Prostate gland (tissue), 2 donors: Measurements from ENCODE around the gene GABRG3. TPM values are rescaled to one million over a fixed set of nuclear protein-coding genes. Genes with fewer than 3 reads are reported as not detected.

Experiments
- DNase-seq: peaks from one replicate; pipeline ENCODE4 v3.0.0-alpha.2; 2019; ENCODE audit warnings: low spot score
- H3K27ac ChIP-seq, 2 donors: fragments of 200-600 bp; sonication (generic); 2 replicates each; pipeline ENCODE4 v1.5.1; 2017 to 2019
- H3K27me3 ChIP-seq: fragments of 200-600 bp; sonication (generic); replicated peaks from 2 replicates; pipeline ENCODE4 v1.5.1; 2019; ENCODE audit not compliant: insufficient read depth
- H3K36me3 ChIP-seq, 2 donors: fragments of 200-600 bp; sonication (generic); 1 replicate in 1 of 2; 2 replicates in 1 of 2; pipeline versions ENCODE4 v1.5.1 to v1.8.1; 2017 to 2019
- H3K4me1 ChIP-seq: fragments of 200-600 bp; sonication (generic); replicated peaks from 2 replicates; pipeline ENCODE4 v1.5.1; 2019
- H3K4me3 ChIP-seq, 2 donors: fragments of 200-600 bp; sonication (generic); 2 replicates each; pipeline ENCODE4 v1.5.1; 2017 to 2019
- H3K9me3 ChIP-seq: fragments of 200-600 bp; sonication (generic); 2 replicates; pipeline ENCODE4 v1.5.1; 2017
- POLR2A ChIP-seq: fragments of 450-650 bp; IDR thresholded peaks from one replicate; pipeline ENCODE4 v1.6.1; 2016; ENCODE audit warnings: antibody characterized with exemption, mild to moderate bottlenecking
- POLR2AphosphoS5 ChIP-seq: sonication (generic); formaldehyde crosslinking; IDR thresholded peaks from one replicate; pipeline ENCODE4 v1.6.1; 2017; ENCODE audit warnings: antibody characterized with exemption
- WGBS: methylation state at CpG from one replicate; pipeline ENCODE4 v1.1.5; 2018; 5-methylcytosine and 5-hydroxymethylcytosine counted together
- intact Hi-C: fragments of 100-400 bp; cut with DNase I; formaldehyde crosslinking; loops from one replicate; pipeline ENCODE4 v1.14.2; 2022
- total RNA-seq, 2 donors: library from RNA; depleted of rRNA; stranded (reverse); fragments of >200 nt; gene quantifications; one replicate each; pipeline ENCODE4 v1.1.0, GENCODE V29; 2016
- TF ChIP-seq, protein P1 (sequence below), 4 experiments: fragments of 200-600 bp in 2 of 4; fragments of 450-650 bp in 2 of 4; sonication (generic) in 2 of 4; IDR thresholded peaks; 1 replicate in 3 of 4; 2 replicates in 1 of 4; pipeline ENCODE4 v1.5.1; 2016 to 2019; ENCODE audit warnings: antibody characterized with exemption in 4 of 4, mild to moderate bottlenecking in 2 of 4, moderate library complexity in 2 of 4

Gene GABRG3
- total RNA-seq, 2 donors from 2014 or later = 15.6 to 35.4 TPM

DNA sequence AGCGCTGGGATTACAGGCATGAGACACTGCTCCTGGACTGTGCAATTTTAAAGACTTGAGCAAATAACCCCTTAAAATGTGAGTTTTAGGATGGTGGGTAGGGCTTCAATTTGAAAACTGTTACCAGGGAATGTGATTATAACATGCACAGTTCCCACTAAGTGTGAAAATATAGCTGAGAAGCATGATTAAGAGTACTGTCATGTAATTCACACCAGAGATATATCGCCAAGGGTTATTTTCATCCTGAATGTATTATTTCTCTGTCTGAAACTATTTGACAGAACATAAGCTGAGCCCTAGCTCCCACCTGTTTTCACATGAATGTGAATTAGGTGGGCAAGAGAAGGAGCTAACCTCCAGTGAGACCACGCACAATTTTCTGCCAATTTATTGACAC lies 457.2 kb downstream of the GABRG3 start:
- intact Hi-C loops = no loop called here
- WGBS = 97% methylated on average over 3 of the region's 3 CpGs
- no peaks in the 10 kb centered on the region for H3K36me3 ChIP-seq

DNA sequence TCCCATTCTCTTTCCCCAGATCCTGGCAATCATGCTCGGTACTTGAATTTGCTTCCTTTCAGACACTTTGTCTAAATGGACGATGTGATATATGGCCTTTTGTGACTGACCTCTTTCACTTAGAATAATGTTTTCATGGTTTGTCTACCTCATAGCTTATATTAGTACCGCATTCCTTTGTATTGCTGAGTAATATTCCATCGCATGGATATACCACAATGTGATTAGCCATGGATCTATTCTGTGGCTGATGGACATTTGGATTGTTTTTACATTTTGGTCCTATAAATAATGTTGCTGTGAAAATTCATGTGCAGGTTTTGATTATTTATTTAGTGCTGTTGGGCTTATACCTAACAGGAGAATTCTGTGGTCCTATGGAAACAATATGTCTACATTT lies 458.6 kb downstream of the GABRG3 start:
- no peaks in the 10 kb centered on the region for H3K9me3 ChIP-seq
- DNase-seq = no peak
- intact Hi-C loops = no loop called here
- no peak overlapping the region for H3K4me3 ChIP-seq
- 99% methylated on average over 4 of the region's 4 CpGs for WGBS
- H3K27ac ChIP-seq = no peak overlapping the region
- no peaks in the 10 kb centered on the region for H3K36me3 ChIP-seq
- TF ChIP-seq POLR2AphosphoS5 (no peak), POLR2A (no peak)
- TF ChIP-seq, protein P1, sequence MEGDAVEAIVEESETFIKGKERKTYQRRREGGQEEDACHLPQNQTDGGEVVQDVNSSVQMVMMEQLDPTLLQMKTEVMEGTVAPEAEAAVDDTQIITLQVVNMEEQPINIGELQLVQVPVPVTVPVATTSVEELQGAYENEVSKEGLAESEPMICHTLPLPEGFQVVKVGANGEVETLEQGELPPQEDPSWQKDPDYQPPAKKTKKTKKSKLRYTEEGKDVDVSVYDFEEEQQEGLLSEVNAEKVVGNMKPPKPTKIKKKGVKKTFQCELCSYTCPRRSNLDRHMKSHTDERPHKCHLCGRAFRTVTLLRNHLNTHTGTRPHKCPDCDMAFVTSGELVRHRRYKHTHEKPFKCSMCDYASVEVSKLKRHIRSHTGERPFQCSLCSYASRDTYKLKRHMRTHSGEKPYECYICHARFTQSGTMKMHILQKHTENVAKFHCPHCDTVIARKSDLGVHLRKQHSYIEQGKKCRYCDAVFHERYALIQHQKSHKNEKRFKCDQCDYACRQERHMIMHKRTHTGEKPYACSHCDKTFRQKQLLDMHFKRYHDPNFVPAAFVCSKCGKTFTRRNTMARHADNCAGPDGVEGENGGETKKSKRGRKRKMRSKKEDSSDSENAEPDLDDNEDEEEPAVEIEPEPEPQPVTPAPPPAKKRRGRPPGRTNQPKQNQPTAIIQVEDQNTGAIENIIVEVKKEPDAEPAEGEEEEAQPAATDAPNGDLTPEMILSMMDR (IDR thresholded peaks at IDR 0.05) = no peak
- H3K27me3 ChIP-seq = no peaks in the 10 kb centered on the region
- H3K4me1 ChIP-seq = no peaks in the 10 kb centered on the region

More for the DNA sequence above, 457.2 kb downstream of the GABRG3 start:
- Histone ChIP-seq H3K4me3 (no peak overlapping the region), H3K4me1 (no peaks in the 10 kb centered on the region), H3K27ac (no peak overlapping the region), H3K27me3 (no peaks in the 10 kb centered on the region), H3K9me3 (no peaks in the 10 kb centered on the region)
- DNase-seq = no peak
- TF ChIP-seq, protein P1 (IDR thresholded peaks at IDR 0.05) = no peak
- no peak for TF ChIP-seq POLR2A
- TF ChIP-seq POLR2AphosphoS5 = no peak

DNA sequence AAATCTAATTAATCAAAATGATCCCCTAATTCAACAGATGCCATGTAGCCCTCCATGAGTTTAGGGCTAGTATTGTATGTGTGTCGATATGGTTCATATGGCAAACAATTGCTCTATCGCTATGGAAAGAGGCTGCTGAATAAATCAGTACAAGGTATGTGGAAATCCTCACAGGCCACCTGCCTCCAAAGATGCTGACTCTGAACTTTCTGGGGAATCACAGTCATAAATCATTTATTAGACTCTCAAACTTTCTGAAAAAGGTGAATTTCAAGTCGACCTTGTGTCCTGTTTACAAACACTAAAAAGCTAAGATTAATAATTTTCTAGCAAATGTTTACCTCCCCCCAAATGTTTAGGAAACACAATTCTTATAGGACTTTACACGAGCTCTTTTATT lies 462.6 kb downstream of the GABRG3 start:
- TF ChIP-seq POLR2AphosphoS5 = no peak
- TF ChIP-seq, protein P1 (IDR thresholded peaks at IDR 0.05) = no peak
- no peak for TF ChIP-seq POLR2A
- no peak for DNase-seq
- no peak overlapping the region for H3K4me3 ChIP-seq
- no peak overlapping the region for H3K27ac ChIP-seq
- H3K27me3 ChIP-seq = no peaks in the 10 kb centered on the region
- 62% methylated on average over 4 of the region's 4 CpGs for WGBS
- H3K36me3 ChIP-seq = no peaks in the 10 kb centered on the region
- H3K9me3 ChIP-seq = no peaks in the 10 kb centered on the region
- intact Hi-C loops = no loop called here
- H3K4me1 ChIP-seq = no peaks in the 10 kb centered on the region

DNA sequence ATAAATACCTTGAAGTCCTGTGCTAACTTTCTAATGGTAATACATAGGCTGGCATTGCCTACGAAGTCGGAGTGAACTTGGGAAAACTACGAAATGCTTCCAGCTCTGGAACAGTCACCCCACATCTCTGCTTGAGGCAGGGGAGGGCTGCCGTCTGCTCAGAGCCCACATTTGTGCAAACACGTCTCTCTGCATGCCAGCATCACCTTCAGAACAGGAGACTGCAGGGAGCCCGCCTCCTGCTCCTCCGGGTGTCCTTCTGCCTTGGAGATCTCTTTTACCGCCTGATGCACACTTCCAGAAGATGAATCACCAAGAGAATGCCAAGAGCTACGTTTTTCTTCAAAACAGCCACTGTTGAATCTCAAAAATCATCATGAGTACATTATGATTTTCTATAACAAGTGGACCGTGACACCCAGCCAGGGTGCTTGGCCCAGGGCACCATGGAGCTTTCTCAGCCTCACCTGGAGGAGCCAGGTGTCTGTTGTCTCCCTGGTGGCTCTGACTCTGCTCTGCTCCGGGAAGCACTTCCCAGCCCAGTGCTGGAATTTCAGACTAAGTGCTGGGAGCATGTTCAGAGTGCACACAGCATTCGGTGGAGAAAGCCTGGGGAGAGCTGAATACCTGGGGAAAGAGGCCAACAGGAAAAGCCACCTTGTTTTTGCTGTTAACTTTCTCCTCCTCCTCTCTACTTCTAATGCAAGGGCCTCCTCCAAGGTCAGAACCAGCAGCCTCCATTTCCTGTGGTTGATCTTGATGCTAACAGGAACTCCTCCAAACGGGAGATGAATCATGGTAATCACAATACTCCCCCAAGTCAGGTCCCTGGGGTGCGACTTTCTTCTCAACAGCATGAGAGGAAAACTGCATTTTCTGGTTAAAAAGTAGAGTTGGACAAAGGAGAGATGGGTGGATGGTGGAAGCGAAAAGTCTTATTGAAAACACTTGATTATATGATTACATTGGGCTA lies 467.7 kb downstream of the GABRG3 start:
- Histone ChIP-seq H3K4me3 (no peak overlapping the region), H3K27ac (no peak overlapping the region), H3K27me3 (no peaks in the 10 kb centered on the region), H3K9me3 (no peaks in the 10 kb centered on the region), H3K4me1 (no peaks in the 10 kb centered on the region), H3K36me3 (no peaks in the 10 kb centered on the region)
- no peak for DNase-seq
- intact Hi-C loops = no loop called here
- 51% methylated on average over 15 of the region's 15 CpGs for WGBS
- TF ChIP-seq POLR2A = no peak
- TF ChIP-seq, protein P1 (IDR thresholded peaks at IDR 0.05) = no peak
- no peak for TF ChIP-seq POLR2AphosphoS5

DNA sequence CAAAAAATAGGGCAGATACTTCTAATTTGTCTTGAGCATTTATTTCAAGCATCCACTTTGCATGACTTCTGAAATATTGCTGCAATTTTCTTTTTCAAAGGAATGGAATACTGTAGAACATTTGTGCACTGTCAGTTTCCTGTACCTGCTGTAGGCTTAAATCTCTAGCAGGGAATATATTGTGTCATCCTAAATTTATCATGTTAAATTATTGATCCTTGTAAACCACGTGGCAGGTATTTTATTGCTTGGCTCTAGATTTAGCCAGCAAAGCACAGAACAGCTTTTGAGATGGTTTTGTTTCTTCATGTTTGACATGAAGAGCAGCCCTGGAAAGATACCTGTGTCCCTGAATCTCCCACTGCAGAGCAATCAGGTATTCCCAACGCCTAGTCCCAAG lies 470.1 kb downstream of the GABRG3 start:
- no peak for DNase-seq
- intact Hi-C loops = no loop called here

More for the DNA sequence above, 470.1 kb downstream of the GABRG3 start:
- WGBS = 69% methylated on average over 2 of the region's 2 CpGs
- Histone ChIP-seq H3K9me3 (no peaks in the 10 kb centered on the region), H3K27me3 (no peaks in the 10 kb centered on the region), H3K27ac (no peak overlapping the region), H3K4me3 (no peak overlapping the region), H3K4me1 (no peaks in the 10 kb centered on the region), H3K36me3 (no peaks in the 10 kb centered on the region)
- TF ChIP-seq POLR2A (no peak), POLR2AphosphoS5 (no peak)
- TF ChIP-seq, protein P1 (IDR thresholded peaks at IDR 0.05) = no peak
